Esophagus squamous epithelium (tissue), 5 donors: ENCODE results near the gene ATG3. TPM values are rescaled to one million over a fixed set of nuclear protein-coding genes. Genes with fewer than 3 reads are reported as not detected.
"Not testable (repeated sequence)": the region's sequence is repeated elsewhere in the genome, so short reads cannot be mapped to it uniquely, and the experiment has no call there.

ENCODE experiments used
- DNase-seq: peaks from one replicate; lab custom pipeline; 2025; lab: John Stamatoyannopoulos, UW
- H3K27ac ChIP-seq, 4 donors: fragments of 200-600 bp; sonication (generic); one replicate each; pipeline ENCODE4 v1.5.1; 2016 to 2019; ENCODE audit warnings: mild to moderate bottlenecking in 1 of 4
- H3K27me3 ChIP-seq, 4 donors: fragments of 200-600 bp; sonication (generic); 1 replicate in 3 of 4; 2 replicates in 1 of 4; pipeline versions ENCODE4 v1.5.1 to v1.6.0; 2017 to 2021; ENCODE audit warnings: antibody characterized with exemption in 1 of 4
- H3K36me3 ChIP-seq, 3 donors: fragments of 200-600 bp; sonication (generic); one replicate each; pipeline ENCODE4 v1.5.1; 2016 to 2019
- H3K4me1 ChIP-seq, 3 donors: fragments of 200-600 bp; sonication (generic); one replicate each; pipeline ENCODE4 v1.5.1; 2017 to 2019
- H3K4me3 ChIP-seq, 4 donors: fragments of 200-600 bp; sonication (generic); 1 replicate in 3 of 4; 2 replicates in 1 of 4; pipeline ENCODE4 v1.5.1; 2016 to 2019; ENCODE audit warnings: mild to moderate bottlenecking in 2 of 4, moderate library complexity in 1 of 4
- H3K9me3 ChIP-seq, 3 donors: fragments of 200-600 bp; sonication (generic); one replicate each; pipeline ENCODE4 v1.5.1; 2016 to 2019
- POLR2A ChIP-seq, 4 donors: fragments of 450-650 bp; IDR thresholded peaks; one replicate each; pipeline ENCODE4 v1.6.1; 2017; ENCODE audit warnings: antibody characterized with exemption in 4 of 4, mild to moderate bottlenecking in 4 of 4, moderate library complexity in 3 of 4
- WGBS, 2 donors: methylation state at CpG; one replicate each; pipeline ENCODE4 v1.1.5; 2018; 5-methylcytosine and 5-hydroxymethylcytosine counted together
- intact Hi-C: fragments of 100-400 bp; cut with DNase I; formaldehyde crosslinking; loops from one replicate; pipeline ENCODE4 v1.15.0; 2022
- total RNA-seq, 4 donors: library from RNA; depleted of rRNA; stranded (reverse); fragments of >200 nt; gene quantifications; one replicate each; pipeline ENCODE4 v1.1.0, GENCODE V29; 2016
- TF ChIP-seq, protein P1 (sequence below), 6 experiments: fragments of 450-650 bp in 4 of 6; fragments of 200-600 bp in 2 of 6; sonication (generic) in 2 of 6; IDR thresholded peaks; one replicate each; pipeline ENCODE4 v1.5.1; 2016 to 2019; ENCODE audit warnings: antibody characterized with exemption in 6 of 6, mild to moderate bottlenecking in 4 of 6, moderate library complexity in 4 of 6
- donor health status: DM: yes; HTN: yes; CAD: no.

ATG3 gene
- total RNA-seq, 4 donors from 2014 or later: 48.3 to 58.6 (median 51.3) TPM

- intact Hi-C loops: no loop called here
- no peak for DNase-seq
- H3K27me3 ChIP-seq: no peaks in the 10 kb centered on the region
- H3K9me3 ChIP-seq: no peaks in the 10 kb centered on the region
- no peak overlapping the region for H3K27ac ChIP-seq
- no peaks in the 10 kb centered on the region for H3K36me3 ChIP-seq
- TF ChIP-seq POLR2A (IDR thresholded peaks at IDR 0.05): no peak
- TF ChIP-seq, protein P1, sequence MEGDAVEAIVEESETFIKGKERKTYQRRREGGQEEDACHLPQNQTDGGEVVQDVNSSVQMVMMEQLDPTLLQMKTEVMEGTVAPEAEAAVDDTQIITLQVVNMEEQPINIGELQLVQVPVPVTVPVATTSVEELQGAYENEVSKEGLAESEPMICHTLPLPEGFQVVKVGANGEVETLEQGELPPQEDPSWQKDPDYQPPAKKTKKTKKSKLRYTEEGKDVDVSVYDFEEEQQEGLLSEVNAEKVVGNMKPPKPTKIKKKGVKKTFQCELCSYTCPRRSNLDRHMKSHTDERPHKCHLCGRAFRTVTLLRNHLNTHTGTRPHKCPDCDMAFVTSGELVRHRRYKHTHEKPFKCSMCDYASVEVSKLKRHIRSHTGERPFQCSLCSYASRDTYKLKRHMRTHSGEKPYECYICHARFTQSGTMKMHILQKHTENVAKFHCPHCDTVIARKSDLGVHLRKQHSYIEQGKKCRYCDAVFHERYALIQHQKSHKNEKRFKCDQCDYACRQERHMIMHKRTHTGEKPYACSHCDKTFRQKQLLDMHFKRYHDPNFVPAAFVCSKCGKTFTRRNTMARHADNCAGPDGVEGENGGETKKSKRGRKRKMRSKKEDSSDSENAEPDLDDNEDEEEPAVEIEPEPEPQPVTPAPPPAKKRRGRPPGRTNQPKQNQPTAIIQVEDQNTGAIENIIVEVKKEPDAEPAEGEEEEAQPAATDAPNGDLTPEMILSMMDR (IDR thresholded peaks at IDR 0.05): no peak
- H3K4me3 ChIP-seq: peak overlapping the region in 2 of 4 donors; percentile 21 to 40
- H3K4me1 ChIP-seq: no peaks in the 10 kb centered on the region
- 87 to 88% methylated on average over 11 of the region's 11 CpGs for WGBS, 2 donors
These were observed 63.7 kb downstream of the ATG3 start for GRCh38 chr3:112497897-112498548.

GRCh38 chr3:112496366-112497067 is 65.2 kb downstream of the ATG3 start:
- H3K27ac ChIP-seq: no peak overlapping the region
- no peaks in the 10 kb centered on the region for H3K9me3 ChIP-seq
- no peaks in the 10 kb centered on the region for H3K4me1 ChIP-seq
- no peak for DNase-seq
- intact Hi-C loops: no loop called here
- no peaks in the 10 kb centered on the region for H3K27me3 ChIP-seq
- TF ChIP-seq, protein P1 (IDR thresholded peaks at IDR 0.05): no peak
- TF ChIP-seq POLR2A (IDR thresholded peaks at IDR 0.05): no peak
- 80 to 82% methylated on average over 5 of the region's 5 CpGs for WGBS, 2 donors
- no peaks in the 10 kb centered on the region for H3K36me3 ChIP-seq
- H3K4me3 ChIP-seq: no peak overlapping the region

GRCh38 chr3:112494448-112494767 is 67.4 kb downstream of the ATG3 start:
- H3K4me3 ChIP-seq, intact Hi-C loops, H3K36me3 ChIP-seq, H3K4me1 ChIP-seq, H3K27ac ChIP-seq, DNase-seq, H3K27me3 ChIP-seq, H3K9me3 ChIP-seq: not testable (repeated sequence)
- WGBS, 2 donors: 84 to 86% methylated on average over 3 of the region's 3 CpGs

DNA sequence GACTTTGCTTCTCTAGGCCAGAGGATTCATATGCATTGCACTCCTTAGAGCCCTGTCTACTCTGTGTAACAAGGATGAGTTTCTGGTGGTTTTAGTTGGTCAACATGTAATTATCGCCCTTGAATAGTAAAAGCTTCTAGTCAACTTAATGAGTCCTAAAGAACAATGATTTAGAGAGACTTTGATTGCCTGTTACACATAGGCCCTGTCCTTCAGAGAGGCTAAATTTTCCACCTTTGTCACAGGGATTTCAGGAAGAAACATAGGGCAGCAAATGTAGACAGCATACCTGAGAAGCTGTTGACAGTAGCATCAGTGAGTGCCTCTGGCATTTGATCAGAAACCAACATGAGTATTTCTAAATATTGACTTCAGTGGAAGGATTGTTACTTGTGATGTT is 69.6 kb downstream of the ATG3 start:
- no peak overlapping the region for H3K4me3 ChIP-seq
- no peaks in the 10 kb centered on the region for H3K9me3 ChIP-seq
- H3K27me3 ChIP-seq: no peaks in the 10 kb centered on the region
- intact Hi-C loops: no loop called here
- WGBS, 2 donors: 90 to 100% methylated on average over 1 of the region's 1 CpG
- no peak for TF ChIP-seq POLR2A (IDR thresholded peaks at IDR 0.05)
- TF ChIP-seq, protein P1 (IDR thresholded peaks at IDR 0.05): no peak
- DNase-seq: no peak
- H3K27ac ChIP-seq: no peak overlapping the region
- H3K4me1 ChIP-seq: no peaks in the 10 kb centered on the region
- H3K36me3 ChIP-seq: no peaks in the 10 kb centered on the region

- intact Hi-C loops: no loop called here
- H3K4me3 ChIP-seq: no peak overlapping the region
- no peak for TF ChIP-seq POLR2A (IDR thresholded peaks at IDR 0.05)
- TF ChIP-seq, protein P1 (IDR thresholded peaks at IDR 0.05): no peak
These were observed 70.4 kb downstream of the ATG3 start for GRCh38 chr3:112491373-112491772.

More at GRCh38 chr3:112491373-112491772, 70.4 kb downstream of the ATG3 start:
- no peaks in the 10 kb centered on the region for H3K36me3 ChIP-seq
- no peaks in the 10 kb centered on the region for H3K27me3 ChIP-seq
- H3K4me1 ChIP-seq: no peaks in the 10 kb centered on the region
- DNase-seq: no peak
- H3K9me3 ChIP-seq: no peaks in the 10 kb centered on the region
- no peak overlapping the region for H3K27ac ChIP-seq
